HG03097 (cell line): ENCODE results near the gene ELFN1.
"Not testable (repeated sequence)": the region's sequence is repeated elsewhere in the genome, so short reads cannot be mapped to it uniquely, and the experiment has no call there.

ENCODE experiments used
- ATAC-seq: cut with Tn5 transposase; IDR thresholded peaks from one replicate; pipeline ENCODE4 v1.9.1; 2021; ENCODE audit not compliant: unreplicated experiment, low FRiP score

Gene ELFN1

DNA sequence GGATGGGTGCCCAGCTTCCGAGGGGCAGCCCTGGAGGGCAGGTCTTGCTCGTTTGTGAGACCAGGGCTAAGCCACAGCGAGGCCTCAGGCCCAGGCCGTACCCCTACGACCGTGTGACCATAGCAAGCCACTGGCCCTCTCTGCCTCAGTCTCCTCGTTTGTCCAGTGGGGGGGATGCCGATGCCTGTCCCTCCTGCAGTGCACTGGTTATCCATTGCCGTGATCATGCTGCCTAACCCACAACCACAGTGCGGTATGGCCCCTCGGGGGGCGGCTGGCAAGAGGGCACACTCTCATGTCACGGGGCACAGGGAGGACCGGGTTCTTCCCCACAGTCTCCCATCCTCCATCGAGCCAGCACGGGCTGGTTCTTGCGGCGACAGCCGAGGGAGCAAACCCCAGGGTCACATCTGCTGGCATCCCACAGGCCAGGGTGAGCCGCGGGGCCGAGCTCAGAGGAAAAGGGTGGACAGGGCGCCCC, 80.5 kb downstream of the ELFN1 start:
- ATAC-seq: no peak

DNA sequence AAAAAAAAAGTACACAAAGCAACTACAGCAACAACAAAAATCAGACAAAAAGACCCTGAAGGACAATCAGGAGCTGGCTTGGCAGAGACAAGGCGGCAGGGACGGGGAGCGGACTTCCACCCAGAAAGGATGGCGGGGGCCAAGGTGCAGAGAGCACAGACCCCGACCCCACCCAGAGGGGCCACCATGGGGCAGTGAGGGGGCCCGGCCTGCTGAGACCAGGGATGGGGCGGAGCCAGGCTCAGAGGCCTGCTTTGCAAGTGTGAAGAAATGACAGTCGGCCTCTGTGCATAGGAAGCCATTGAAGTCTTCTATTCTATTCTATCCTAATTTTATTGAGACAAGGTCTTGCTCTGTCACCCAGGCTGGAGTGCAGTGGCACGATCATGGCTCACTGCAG, 82.0 kb downstream of the ELFN1 start:
- ATAC-seq: no peak

DNA sequence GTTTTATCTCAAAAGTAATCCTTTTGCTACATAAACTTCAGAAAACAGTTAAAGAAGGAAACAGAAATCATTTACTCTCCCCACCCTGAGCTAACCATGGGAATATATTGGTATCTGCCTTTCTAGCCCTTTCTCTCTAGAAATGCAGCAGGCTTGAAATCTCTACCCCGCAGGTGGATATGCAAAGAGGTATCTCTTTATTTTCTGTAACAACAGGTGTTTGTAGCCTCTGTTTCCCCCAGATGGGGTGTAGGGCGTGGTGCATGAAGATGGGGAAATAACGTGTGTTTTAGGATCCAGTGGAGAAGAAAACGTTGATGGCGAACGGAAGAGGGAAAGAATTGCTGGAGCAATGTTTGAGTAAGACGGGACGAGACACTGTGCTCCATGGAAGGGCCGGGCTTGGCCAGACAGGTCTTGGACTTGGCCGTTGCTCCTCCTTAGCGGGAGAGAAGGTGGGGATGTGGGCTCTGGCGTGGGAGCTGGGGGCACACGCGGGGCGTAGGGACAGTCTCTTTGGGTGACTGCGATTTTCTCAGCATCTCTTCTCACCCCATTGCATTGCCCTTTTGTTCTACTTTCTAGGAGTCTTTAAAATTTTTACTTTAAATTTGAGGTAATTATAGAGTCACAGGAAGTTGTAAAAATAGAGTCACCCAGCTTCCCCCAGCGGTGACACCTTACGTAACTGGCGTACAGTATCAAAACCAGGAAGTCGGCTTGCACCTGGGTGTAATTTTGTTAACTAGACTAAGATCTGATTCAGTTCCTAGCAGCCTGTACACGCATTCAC, 82.9 kb downstream of the ELFN1 start:
- no peak for ATAC-seq

DNA sequence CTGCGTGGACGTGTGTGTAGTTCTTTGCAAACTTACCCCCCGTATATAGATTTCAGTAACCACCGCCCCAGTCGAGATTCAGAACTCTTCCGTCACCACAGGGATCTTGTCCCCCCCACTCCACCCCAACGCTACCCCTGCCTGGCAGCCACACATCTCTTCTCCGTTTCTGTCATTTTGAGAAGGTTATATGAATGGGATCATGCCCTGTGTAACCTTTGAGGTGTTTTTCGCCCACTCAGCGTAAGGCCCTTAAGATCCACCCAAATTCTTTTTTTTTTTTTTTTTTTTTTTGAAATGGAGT, 83.4 kb downstream of the ELFN1 start:
- ATAC-seq: no peak

DNA sequence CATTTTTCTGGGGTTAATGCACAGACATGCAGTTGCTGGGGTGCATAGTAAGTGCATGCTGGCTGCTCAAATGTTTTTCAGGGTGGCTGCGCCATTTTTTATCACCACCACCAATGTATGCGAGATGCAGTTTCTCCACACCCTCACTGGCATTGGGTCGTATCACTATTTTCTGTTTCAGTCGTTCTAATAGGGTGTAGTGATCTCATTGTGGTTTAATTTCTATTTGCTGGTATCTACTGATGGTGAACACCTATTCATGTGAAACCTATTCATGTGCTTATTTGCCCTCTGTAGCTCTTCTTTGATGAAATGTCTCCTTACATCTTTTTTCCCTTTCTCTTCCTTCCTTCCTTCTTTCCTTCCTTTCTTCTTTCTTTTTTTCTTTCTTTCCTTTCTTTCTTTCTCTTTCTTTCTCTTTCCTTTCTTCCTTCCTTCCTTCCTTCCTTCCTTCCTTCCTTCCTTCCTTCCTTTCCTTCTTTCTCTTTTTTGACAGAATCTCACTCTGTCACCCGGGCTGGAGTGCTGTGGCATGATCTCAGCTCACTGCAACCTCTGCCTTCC, 84.3 kb downstream of the ELFN1 start:
- no peak for ATAC-seq

- no peak for ATAC-seq
Measured at GRCh38 chr7:1755783-1756625, 85.9 kb downstream of the ELFN1 start.

- ATAC-seq: no peak
Measured at GRCh38 chr7:1757601-1758000, 87.5 kb downstream of the ELFN1 start.

DNA sequence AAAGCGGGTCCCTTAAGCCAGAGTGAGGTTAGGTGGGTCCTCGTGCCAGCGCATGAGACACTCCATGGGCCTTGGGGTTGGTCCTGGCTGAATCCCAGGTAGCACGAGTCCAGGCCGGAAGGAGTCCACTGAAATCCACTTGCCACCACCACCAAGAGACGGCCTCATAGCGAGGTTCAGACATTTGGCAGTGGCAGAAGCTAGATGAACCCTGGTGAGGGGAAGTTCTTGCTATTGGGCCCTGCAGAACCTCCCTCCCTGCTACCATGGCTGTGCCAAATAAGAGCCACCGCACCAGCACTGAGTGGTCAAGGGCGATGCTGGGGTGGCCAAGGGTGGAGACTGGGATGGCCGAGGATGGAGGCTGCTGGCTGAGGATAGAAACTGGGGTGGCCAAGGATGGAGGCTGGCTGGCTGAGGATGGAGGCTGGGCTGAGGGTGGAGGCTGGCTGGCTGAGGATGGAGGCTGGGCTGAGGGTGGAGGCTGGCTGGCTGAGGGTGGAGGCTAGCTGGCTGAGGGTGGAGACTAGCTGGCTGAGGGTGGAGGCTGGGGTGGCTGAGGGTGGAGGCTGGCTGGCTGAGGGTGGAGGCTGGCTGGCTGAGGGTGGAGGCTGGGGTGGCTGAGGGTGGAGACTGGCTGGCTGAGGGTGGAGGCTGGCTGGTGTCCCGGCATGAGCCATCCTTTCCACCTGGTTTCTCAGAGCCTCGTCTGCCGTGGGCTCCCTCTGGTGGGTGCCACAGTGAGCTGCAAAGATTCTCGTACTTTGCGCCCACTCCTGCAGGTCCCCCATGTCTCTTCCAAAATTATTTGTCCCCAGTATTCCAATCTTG, 88.2 kb downstream of the ELFN1 start:
- ATAC-seq: no peak

- ATAC-seq: no peak
Measured at GRCh38 chr7:1758859-1759521, 88.9 kb downstream of the ELFN1 start.

- no peak for ATAC-seq
Measured at GRCh38 chr7:1761097-1761496, 91.0 kb downstream of the ELFN1 start.

GRCh38 chr7:1761774-1762173, 91.7 kb downstream of the ELFN1 start:
- no peak for ATAC-seq

DNA sequence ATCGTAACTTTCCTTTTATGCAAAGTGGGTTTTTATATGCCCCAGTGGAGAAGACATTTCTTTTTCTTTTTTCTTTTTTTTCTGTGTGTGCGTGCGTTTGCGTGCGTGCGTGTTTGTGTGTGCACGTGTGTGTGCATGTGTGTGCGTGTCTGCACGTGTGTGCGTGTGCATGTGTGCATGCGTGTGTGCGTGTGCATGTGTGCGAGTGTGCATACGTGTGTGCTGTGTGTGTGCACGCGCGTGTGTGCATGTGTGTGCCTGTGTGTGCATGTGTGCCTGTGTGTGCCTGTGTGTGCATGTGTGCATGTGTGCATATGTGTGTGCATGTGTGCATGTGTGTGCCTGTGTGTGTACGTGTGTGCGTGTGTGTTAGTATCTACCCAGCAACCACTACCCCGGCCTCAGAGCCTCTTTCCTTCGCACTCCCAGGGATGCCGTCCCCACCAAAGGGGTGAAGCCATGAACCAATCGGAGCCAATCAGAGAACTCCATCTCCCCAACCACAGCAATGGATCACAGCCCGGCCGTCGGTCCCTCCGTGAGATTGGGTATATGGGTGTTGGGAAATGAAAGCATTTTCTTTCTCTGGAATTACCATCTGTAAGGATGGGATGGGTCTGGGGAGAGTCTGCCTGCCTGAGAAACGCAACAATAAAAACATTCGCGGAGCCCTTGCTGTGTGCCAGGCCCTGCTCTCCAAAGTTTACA, 92.3 kb downstream of the ELFN1 start:
- ATAC-seq: no peak

GRCh38 chr7:1763033-1763432, 93.0 kb downstream of the ELFN1 start:
- no peak for ATAC-seq

- ATAC-seq: not testable (repeated sequence)
Measured at GRCh38 chr7:1763911-1764310, 93.8 kb downstream of the ELFN1 start.

- no peak for ATAC-seq
Measured at GRCh38 chr7:1765336-1765735, 95.3 kb downstream of the ELFN1 start.

- ATAC-seq: no peak
Measured at GRCh38 chr7:1767524-1767923, 97.4 kb downstream of the ELFN1 start.

- ATAC-seq: no peak
Measured at GRCh38 chr7:1768832-1769231, 98.8 kb downstream of the ELFN1 start.

DNA sequence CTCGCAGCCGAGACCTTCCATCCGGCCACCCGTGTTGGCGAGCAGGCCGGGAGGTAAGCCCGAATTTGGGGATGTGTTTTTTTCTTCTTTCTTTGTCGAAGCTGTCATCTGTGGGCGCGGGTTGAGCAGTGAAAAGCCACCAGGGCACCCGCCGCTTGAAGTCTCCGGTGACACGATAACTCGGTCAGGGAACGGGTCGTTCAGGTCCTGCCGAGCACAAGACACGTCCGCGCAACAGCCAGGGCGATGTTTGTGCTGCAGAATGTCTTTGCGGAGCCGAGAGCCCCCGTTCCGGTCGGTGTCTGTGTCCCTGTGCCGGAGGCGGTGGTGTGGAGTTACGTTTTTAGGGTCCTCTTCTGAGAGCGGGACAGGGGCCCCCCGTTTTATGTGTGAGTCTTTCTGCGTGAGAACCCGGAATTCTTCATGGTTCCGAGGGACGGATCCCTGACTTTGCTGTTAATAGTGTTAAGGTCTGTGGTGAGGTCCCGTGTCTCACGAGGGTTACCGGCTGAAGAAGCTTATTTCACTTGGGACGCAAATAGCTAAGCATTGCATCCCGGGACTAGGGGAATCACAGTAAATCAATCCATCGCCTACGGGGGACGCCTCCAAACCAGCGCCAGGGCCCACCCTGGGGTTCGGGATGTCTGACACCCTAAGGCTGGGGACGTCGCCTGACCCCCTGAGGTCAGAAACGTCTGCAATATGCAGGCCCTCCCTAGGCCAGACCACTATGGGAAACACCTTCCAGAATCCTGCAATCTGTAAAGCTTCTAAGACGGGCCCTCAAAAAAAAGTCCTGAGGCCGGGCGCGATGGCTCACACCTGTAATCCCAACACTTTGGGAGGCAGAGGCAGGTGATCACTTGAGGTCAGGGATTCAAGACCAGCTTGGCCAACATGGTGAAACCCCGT, 99.5 kb downstream of the ELFN1 start:
- ATAC-seq: no peak

GRCh38 chr7:1770331-1770730, 100.3 kb downstream of the ELFN1 start:
- no peak for ATAC-seq
